B cell (primary cell): Measurements from ENCODE around the gene TMEM129.

Experiments used
- EZH2 ChIP-seq: IDR thresholded peaks from 2 replicates; pipeline ENCODE4 v1.6.1; 2012; ENCODE audit warnings: borderline replicate concordance, low read depth, mild to moderate bottlenecking, moderate library complexity, low read length; ENCODE audit not compliant: insufficient read depth, poor library complexity, severe bottlenecking
- TF ChIP-seq, protein P1 (sequence below): fragments of 200-600 bp; IDR thresholded peaks from one replicate; pipeline ENCODE4 v1.8.0; 2022; ENCODE audit warnings: antibody characterized with exemption, mild to moderate bottlenecking

DNA sequence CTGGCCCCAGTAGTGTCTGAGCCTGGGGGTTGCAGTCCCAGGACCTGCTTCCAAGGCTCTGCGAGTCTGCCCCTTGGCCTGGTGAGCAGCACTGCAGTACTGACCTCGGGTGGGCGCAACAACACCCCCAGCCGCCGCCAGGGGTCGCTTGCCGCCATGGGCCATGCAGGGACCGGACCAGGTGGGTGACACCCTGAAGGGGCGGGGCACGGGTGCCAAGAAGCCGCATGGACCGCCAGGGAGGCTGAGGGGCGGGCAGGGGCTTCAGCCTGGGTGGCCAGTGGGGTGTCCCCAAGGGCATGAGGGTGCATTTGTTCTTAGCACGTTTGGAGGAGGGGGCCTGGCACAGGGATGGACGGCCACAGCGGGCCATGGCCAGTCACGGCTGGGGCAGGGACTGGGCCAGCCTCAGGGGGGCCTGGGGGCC is 25.2 kb upstream of the TMEM129 start:
- TF ChIP-seq EZH2, result no peak
- TF ChIP-seq, protein P1, sequence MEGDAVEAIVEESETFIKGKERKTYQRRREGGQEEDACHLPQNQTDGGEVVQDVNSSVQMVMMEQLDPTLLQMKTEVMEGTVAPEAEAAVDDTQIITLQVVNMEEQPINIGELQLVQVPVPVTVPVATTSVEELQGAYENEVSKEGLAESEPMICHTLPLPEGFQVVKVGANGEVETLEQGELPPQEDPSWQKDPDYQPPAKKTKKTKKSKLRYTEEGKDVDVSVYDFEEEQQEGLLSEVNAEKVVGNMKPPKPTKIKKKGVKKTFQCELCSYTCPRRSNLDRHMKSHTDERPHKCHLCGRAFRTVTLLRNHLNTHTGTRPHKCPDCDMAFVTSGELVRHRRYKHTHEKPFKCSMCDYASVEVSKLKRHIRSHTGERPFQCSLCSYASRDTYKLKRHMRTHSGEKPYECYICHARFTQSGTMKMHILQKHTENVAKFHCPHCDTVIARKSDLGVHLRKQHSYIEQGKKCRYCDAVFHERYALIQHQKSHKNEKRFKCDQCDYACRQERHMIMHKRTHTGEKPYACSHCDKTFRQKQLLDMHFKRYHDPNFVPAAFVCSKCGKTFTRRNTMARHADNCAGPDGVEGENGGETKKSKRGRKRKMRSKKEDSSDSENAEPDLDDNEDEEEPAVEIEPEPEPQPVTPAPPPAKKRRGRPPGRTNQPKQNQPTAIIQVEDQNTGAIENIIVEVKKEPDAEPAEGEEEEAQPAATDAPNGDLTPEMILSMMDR, result peak; percentile 89
